A673 (cell line): ENCODE results near the gene KLHL30. TPM values are rescaled to one million over a fixed set of nuclear protein-coding genes. Genes with fewer than 3 reads are reported as not detected.
A peak's percentile ranks its signal among the peaks of the same experiment; 100 is the strongest.

Experiments
- BruUV-seq: library from RNA; stranded (reverse); fragments of 400-500 nt; replicated peaks from 2 replicates; lab custom pipeline; 2021; lab: Mats Ljungman, UMichigan
- CTCF ChIA-PET: fragments of 300-600 bp; sonication (Branson Sonifier 250); formaldehyde crosslinking; loops from one replicate; lab custom pipeline; 2022; ENCODE audit warnings: antibody characterized with exemption; lab: Charles Lee
- POLR2A ChIA-PET: fragments of 300-600 bp; sonication (Branson Sonifier 250); formaldehyde crosslinking; loops from one replicate; lab custom pipeline; 2022; ENCODE audit warnings: antibody characterized with exemption; ENCODE audit not compliant: low non-redundant PET; lab: Charles Lee
- DNase-seq: peaks from one replicate; pipeline ENCODE4 v3.0.0-alpha.2; 2015; ENCODE audit warnings: low spot score
- H3K27ac ChIP-seq: fragments of 200-600 bp; sonication (generic); 2 replicates; pipeline ENCODE4 v1.5.1; 2016; ENCODE audit warnings: mixed run types, low read depth, mild to moderate bottlenecking, mixed read lengths, antibody characterized with exemption, low read length; ENCODE audit not compliant: poor library complexity, severe bottlenecking
- H3K27me3 ChIP-seq: fragments of 200-600 bp; sonication (generic); replicated peaks from 2 replicates; pipeline ENCODE4 v1.6.1; 2017; ENCODE audit warnings: mixed run types, low read depth, mild to moderate bottlenecking, mixed read lengths, antibody characterized with exemption, low read length; ENCODE audit not compliant: insufficient read depth, poor library complexity
- H3K36me3 ChIP-seq: fragments of 200-600 bp; sonication (generic); 2 replicates; pipeline ENCODE4 v1.6.1; 2016; ENCODE audit warnings: mixed run types, mild to moderate bottlenecking, mixed read lengths, antibody characterized with exemption, low read length; ENCODE audit not compliant: insufficient read depth, poor library complexity, severe bottlenecking
- H3K4me1 ChIP-seq: fragments of 200-600 bp; sonication (generic); 2 replicates; pipeline ENCODE4 v1.6.1; 2017; ENCODE audit warnings: mixed run types, mild to moderate bottlenecking, mixed read lengths, antibody characterized with exemption, low read length; ENCODE audit not compliant: insufficient read depth, poor library complexity, severe bottlenecking
- H3K4me3 ChIP-seq: fragments of 200-600 bp; sonication (generic); 2 replicates; pipeline ENCODE4 v1.5.1; 2016; ENCODE audit warnings: low read depth, mixed run types, mild to moderate bottlenecking, mixed read lengths, low read length; ENCODE audit not compliant: poor library complexity, severe bottlenecking
- H3K9me3 ChIP-seq: fragments of 200-600 bp; sonication (generic); 2 replicates; pipeline ENCODE4 v1.6.1; 2016; ENCODE audit warnings: mixed run types, low read depth, mild to moderate bottlenecking, mixed read lengths, antibody characterized with exemption, low read length; ENCODE audit not compliant: poor library complexity, severe bottlenecking
- CTCF ChIP-seq: fragments of 300-800, 200-600 bp; sonication (generic); conservative IDR thresholded peaks from 2 replicates; pipeline ENCODE4 v1.5.1; 2017; ENCODE audit warnings: low read depth, mild to moderate bottlenecking, antibody characterized with exemption, low read length, moderate library complexity, mixed read lengths
- EZH2 ChIP-seq: fragments of 200-600 bp; sonication (generic); IDR thresholded peaks from 2 replicates; pipeline ENCODE4 v1.6.1; 2017; ENCODE audit warnings: borderline replicate concordance, low read depth, mild to moderate bottlenecking, mixed read lengths, antibody characterized with exemption, low read length; ENCODE audit not compliant: poor library complexity, severe bottlenecking
- intact Hi-C: fragments of 100-400 bp; cut with micrococcal nuclease; formaldehyde crosslinking; loops from one replicate; pipeline ENCODE4 v1.10.0; 2022; ENCODE audit not compliant: unreplicated experiment
- total RNA-seq: library from RNA; stranded (reverse); gene quantifications from 2 replicates; pipeline ENCODE4 v1.2.3, GENCODE V29; 2021

Gene KLHL30
- total RNA-seq, 1 experiment from 2014 or later: not detected

GRCh38 chr2:238151205-238151604 is 12.7 kb downstream of the KLHL30 start:
- intact Hi-C loops: no loop called here

GRCh38 chr2:238151628-238152235 is 13.3 kb downstream of the KLHL30 start:
- ChIA-PET CTCF (no interaction called here), POLR2A (interaction anchor here (0.5 kb wide), 1 partner anchor 18 kb away, joined by 3 read pairs; no protein-coding TSS in a partner anchor)
- TF ChIP-seq CTCF (no peak), EZH2 (no peak)
- Histone ChIP-seq H3K27ac (no peak overlapping the region), H3K36me3 (no peaks in the 10 kb centered on the region), H3K9me3 (no peaks in the 10 kb centered on the region), H3K27me3 (no peaks in the 10 kb centered on the region), H3K4me1 (no peaks in the 10 kb centered on the region), H3K4me3 (no peak overlapping the region)
- DNase-seq: no peak
- intact Hi-C loops: no loop called here
- no TSS peak for BruUV-seq

More at GRCh38 chr2:238151205-238151604, 12.7 kb downstream of the KLHL30 start:
- H3K36me3 ChIP-seq: no peaks in the 10 kb centered on the region
- ChIA-PET CTCF (no interaction called here), POLR2A (no interaction called here)
- no peak overlapping the region for H3K27ac ChIP-seq
- no peaks in the 10 kb centered on the region for H3K4me1 ChIP-seq
- TF ChIP-seq CTCF (no peak), EZH2 (no peak)
- no peaks in the 10 kb centered on the region for H3K27me3 ChIP-seq
- BruUV-seq: no TSS peak
- DNase-seq: no peak
- no peak overlapping the region for H3K4me3 ChIP-seq
- H3K9me3 ChIP-seq: no peaks in the 10 kb centered on the region

GRCh38 chr2:238152771-238153688 is 14.6 kb downstream of the KLHL30 start:
- H3K4me1 ChIP-seq: no peaks in the 10 kb centered on the region
- intact Hi-C loops: no loop called here
- H3K9me3 ChIP-seq: no peaks in the 10 kb centered on the region
- TF ChIP-seq CTCF: peak; percentile 39
- TF ChIP-seq EZH2: no peak
- ChIA-PET POLR2A (no interaction called here), CTCF (no interaction called here)
- no peaks in the 10 kb centered on the region for H3K36me3 ChIP-seq
- no peak overlapping the region for H3K4me3 ChIP-seq
- H3K27me3 ChIP-seq: no peaks in the 10 kb centered on the region
- DNase-seq: no peak
- no peak overlapping the region for H3K27ac ChIP-seq
- BruUV-seq: no TSS peak
